ENCODE data around the gene SEMA5B.

DNA sequence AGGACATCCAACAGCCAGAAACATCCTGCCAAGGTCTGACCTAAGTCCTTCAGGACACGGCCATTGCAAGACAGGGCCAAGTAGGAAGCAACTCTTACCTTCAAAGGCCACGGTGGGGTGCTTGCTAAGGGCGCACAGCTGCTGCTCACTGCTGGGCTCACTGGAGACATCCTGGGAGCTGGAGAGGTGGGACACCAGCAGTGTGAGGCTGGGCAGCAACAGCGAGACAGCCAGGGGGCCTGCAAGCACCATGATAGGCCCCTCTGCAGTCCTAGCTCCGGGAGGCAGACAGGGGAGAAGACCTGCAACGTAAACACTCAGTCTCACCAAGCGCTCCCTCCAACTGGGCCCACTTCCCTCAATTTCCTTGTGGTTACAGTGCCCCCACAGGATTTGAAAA, 79.2 kb downstream of the SEMA5B start:
- TF ChIP-seq, protein P1, sequence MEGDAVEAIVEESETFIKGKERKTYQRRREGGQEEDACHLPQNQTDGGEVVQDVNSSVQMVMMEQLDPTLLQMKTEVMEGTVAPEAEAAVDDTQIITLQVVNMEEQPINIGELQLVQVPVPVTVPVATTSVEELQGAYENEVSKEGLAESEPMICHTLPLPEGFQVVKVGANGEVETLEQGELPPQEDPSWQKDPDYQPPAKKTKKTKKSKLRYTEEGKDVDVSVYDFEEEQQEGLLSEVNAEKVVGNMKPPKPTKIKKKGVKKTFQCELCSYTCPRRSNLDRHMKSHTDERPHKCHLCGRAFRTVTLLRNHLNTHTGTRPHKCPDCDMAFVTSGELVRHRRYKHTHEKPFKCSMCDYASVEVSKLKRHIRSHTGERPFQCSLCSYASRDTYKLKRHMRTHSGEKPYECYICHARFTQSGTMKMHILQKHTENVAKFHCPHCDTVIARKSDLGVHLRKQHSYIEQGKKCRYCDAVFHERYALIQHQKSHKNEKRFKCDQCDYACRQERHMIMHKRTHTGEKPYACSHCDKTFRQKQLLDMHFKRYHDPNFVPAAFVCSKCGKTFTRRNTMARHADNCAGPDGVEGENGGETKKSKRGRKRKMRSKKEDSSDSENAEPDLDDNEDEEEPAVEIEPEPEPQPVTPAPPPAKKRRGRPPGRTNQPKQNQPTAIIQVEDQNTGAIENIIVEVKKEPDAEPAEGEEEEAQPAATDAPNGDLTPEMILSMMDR (IDR thresholded peaks at IDR 0.05; ENCODE audit: low read length): no peak
- no peak for TF ChIP-seq EZH2 (optimal IDR thresholded peaks at IDR 0.05; ENCODE audit: low read depth, low read length)

Data from MM.1S (cell line).